IPS-NIHi7 (cell line): Measurements from ENCODE around the gene TIMP3.

Source experiments
- DNase-seq: peaks from one replicate; pipeline ENCODE4 v3.0.0; 2012; ENCODE audit warnings: mixed read lengths; ENCODE audit errors: extremely low spot score

The TIMP3 gene

DNA sequence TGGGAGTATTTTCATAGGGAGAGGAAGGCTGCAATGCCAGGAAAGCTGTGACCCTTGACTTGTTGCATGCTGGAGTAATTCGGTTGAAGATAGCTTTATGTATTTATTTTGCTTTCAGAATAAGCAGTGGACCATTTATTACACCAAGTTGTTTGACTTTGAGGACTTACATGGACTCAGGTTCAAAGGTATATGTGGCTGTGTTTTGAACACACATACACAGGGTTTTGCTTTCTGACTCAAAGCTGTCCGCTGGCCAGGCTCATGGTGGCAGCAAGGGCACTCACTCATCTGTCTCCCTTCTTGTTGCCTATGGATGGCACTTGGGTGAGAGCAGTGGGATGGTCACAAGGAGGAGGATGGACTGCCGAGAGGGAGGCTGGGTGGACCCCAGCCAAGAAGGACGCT lies 6.5 kb downstream of the TIMP3 start:
- DNase-seq: no peak

- no peak for DNase-seq
Observed at GRCh38 chr22:32809786-32810554, 8.5 kb downstream of the TIMP3 start.

DNA sequence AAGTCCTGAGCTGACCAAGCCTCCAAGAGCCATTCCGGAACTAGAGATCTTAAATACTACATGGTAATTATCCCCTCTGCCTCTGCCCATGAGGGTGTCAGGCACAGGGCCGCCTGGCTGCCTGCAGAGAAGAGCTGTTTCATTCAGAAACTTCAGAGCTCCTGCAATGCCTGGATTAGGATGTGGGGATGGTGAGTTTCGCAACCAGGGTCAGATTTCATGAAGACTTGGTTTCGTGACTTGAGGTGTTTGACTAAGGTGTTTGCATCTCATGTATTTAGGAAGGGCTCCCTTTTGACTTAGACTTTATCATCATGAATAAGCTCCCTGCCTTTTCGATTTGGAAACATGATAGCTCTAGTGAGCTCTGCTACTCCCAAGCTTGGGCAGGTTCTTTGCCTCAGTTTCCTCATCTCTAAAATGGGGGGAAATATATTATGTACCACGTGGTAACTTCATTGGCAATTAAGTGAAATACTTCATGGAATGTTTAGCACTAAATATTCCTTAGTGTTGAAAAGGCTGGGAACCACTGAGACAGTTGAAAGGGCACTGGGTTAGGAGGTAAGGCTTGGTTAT lies 9.1 kb downstream of the TIMP3 start:
- peak; percentile 56 for DNase-seq

- no peak for DNase-seq
Observed at GRCh38 chr22:32811788-32812545, 10.5 kb downstream of the TIMP3 start.

DNA sequence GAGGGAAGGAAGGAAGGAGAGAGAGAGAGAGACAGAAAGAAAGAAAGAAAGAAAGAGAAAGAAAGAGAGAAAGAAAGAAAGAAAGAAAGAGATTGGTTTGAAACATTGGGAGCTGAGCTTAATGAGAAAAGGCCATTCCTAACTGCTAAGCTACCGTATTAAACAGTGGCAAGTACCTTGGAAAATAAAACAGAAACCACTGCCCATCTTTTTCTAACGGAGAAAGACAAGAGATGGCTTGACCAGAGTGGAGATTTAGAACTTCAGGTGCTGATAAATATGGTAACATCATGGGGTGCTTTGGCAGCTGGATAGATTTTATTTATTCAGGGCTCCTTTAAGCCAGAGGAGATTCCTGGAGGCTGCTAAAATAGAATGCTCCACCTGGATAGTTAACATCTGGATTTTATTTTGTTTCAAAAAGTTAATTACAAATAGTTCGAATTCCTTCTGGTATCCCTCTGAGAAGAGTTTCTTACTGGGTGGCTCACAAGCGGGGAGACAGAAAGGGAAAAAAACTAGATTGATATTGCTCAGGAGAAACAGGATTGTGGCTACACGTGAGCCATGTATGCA lies 12.9 kb downstream of the TIMP3 start:
- no peak for DNase-seq

GRCh38 chr22:32815059-32815458 lies 13.6 kb downstream of the TIMP3 start:
- DNase-seq: no peak

- no peak for DNase-seq
Observed at GRCh38 chr22:32815943-32816342, 14.4 kb downstream of the TIMP3 start.

DNA sequence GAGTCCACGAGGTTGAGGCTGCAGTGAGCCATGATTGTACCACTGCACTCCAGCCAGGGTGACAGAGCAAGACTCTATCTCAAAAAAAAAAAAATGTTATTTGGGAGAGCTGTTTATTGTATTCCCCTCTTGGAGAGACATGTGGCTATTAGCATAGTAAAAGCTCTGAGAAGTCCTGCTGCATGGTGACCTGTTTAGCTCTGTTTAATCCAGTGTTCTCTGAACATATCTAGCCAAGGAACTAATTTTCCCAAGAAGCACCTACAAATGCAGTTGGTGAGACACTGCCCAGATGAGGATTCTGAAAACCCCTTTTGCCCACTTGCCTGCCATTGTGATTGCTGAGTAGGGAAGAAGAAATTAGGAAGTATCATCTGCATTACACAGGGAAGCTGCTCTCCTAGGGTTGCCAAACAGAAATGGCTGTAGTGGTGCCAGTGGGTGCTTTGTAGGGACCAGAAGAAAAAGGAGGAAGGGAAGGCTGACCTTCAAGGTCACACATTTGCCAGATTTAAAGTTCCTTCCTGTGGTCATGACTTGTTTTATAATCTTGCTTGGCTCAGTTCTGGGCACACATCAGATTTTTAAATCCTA lies 15.7 kb downstream of the TIMP3 start:
- no peak for DNase-seq

DNA sequence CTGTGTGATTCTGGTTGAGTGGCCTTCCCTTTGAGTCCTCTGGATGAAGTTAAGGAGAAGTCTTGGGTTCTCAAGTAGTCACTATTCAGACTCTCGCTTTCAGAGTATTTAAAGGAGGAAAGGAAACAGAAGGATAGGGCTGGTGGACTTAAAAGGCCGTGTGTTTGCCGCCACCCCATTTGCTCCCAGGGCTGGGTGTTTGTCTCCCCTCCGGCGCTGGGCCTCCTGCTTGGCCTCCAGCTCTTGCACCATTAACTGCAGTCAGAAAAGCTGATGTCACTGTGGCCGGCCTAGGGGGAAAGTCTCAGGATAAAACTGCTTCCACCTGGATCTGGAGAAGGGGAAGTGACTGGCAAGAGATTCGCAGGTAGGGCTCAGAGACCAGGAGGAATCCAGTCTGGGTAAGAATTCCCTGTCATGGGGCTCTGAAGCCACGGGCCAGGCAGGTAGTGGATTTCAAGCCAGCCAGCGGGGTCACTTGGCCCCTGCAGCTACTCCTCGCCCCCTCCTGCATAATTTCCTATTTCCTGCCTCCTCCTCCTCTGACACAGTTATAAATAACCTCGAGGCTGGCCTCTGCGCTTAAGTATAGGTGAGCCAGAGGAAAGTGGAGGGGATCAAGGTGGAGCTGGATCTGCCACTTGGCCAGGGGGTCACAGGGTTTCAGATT lies 17.1 kb downstream of the TIMP3 start:
- no peak for DNase-seq

DNA sequence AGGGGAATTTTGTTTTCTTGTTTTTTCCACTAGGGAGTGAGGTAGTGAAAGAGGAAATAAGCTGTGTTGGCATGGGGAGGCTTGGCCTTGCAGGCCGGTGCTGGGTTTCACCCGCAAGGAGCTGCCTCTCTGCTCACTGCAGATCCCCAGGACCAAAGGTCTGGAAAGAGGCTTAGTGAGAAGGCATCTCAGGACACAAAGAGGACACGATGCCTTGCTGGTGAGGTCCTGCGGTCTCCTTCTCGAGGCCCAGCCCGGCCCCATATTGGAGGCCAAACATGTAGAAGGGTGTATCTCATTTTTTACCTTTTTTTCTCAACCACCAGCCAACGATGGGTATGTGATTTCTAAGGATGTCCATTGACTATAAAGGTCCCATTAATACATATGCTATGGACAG lies 17.6 kb downstream of the TIMP3 start:
- DNase-seq: no peak

- no peak for DNase-seq
Observed at GRCh38 chr22:32820131-32821119, 18.9 kb downstream of the TIMP3 start.

DNA sequence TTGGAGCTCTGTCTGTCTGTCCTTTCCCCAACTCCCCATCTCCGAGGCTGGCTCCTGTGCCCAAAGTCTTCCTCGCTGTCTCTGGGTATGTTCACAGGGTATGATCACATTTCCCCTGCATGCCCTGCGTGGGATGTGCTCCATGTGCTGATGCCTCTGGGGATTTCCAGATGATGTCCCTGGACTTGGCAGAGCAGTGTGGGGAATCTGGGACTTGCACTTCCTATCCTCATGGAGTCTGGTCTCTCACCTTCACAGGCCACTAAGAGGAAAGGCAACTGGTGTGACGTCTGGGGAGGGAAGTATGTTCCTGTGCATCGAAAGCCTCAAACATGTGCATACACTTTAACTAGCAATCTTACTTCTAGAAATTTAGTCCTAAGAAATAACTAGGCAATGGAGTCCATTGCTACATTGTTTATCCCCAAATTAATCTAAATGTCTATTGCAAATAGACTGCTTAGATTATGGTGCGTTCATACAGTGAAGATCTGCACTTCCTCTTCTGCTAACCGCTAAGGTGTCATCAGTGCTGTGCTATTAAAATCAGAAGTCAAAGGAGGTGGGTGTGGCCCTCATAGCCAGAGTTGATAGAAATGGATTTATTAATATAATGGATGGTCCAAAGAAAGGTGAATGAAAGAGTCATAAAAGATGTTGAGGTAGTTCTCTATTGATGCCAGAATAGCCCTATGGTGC lies 20.8 kb downstream of the TIMP3 start:
- DNase-seq: no peak

DNA sequence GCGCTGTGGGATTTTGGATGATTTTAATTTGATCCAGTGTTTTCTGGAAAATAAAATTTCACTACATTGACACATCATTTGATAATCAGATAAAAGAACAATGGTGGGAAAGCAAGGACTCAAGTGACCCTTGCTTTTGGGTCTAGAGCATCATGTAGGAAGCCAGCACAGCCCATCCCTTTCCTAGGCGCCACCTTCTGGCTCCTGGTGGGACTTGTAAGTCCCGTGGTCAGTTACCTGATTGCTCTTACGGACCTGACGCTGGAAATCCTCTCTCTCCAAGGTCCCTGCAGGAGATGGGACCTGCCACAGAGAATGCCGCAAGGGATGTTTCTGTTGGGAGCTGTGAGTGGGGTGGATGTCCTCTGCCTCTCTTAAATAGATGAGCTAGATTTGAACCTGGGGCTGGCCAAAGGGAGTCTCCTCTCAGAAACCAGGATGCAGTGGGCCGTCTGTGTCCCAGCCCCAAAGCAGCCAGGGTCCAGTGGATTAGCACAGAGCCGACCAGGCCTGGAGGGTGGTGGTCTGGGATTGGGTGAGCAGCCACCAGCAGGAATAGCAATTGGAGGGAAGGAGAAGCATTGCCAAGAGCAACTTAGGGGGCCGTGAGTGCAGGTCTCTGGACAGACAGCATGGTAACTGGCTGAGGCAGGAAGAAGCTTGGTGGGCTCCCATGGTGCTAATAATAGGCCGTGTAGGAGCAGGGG lies 21.7 kb downstream of the TIMP3 start:
- peak; percentile 81 for DNase-seq

DNA sequence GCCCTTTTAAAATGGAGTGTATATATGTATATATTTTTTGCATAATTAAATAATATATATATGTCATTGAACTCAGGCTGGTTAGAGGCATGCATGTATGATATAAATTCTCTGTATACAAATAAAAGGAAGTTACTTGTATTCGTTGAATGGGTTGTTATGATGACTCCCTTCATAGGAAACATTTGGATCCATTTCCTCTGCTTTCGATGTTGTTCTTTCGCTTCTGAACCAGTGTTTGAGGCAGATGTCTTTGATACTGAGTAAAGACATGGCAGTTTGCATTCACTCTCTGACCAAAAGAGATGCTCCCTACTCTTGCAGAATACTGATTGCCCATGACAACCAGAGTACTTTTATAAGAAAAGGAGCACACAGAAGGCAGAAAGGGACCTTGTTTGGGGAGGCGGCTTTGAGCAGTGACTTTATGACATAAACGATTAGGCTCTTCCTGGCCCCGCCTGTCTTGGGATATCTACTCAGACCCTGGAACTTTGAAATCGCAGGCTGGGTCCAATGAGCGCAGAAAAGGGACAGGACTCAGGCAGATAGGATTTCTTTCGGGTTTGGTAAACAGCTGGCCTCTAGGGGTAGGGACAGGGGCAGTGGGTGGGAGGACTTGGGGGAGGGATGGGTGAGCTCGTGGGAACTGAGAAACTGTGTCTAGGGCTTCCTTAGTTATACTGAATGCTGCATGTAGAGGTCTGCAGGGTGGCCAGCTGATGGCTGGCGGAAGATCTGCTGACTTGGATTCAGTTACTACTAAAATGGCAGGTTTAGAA lies 23.2 kb downstream of the TIMP3 start:
- no peak for DNase-seq

GRCh38 chr22:32826537-32826936 lies 25.0 kb downstream of the TIMP3 start:
- no peak for DNase-seq

GRCh38 chr22:32827049-32827602 lies 25.6 kb downstream of the TIMP3 start:
- no peak for DNase-seq

DNA sequence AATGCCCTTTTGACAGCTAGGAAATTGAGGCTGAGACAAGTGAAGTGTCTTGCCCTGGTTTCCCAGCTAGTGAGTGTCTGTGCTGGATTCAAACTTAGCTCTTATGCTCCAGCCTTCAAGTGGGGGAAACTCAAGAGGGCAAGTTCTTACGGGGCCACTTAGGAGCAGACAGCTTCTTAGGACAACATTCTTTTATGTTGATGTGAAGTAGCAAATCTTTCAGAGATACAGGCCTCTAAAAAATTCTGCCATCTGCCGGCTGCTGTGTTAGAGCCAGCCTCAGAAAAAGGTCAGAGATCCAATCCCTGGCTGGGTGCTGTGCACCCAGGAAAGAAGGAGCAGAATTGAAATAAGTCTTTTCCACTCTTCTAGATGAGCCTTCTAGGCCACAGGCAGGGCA lies 26.6 kb downstream of the TIMP3 start:
- DNase-seq: no peak

GRCh38 chr22:32828561-32828960 lies 27.1 kb downstream of the TIMP3 start:
- no peak for DNase-seq
